C4-2B (cell line): ENCODE measurements around the gene RCSD1.

ENCODE experiments used
- ZFX ChIP-seq: fragments of 450-650 bp; IDR thresholded peaks from 2 replicates; pipeline ENCODE4 v1.6.1; 2017
- TF ChIP-seq, protein P1 (sequence below): fragments of 450-650 bp; conservative IDR thresholded peaks from 2 replicates; pipeline ENCODE4 v1.5.1; 2017; ENCODE audit warnings: mild to moderate bottlenecking

- TF ChIP-seq, protein P1, sequence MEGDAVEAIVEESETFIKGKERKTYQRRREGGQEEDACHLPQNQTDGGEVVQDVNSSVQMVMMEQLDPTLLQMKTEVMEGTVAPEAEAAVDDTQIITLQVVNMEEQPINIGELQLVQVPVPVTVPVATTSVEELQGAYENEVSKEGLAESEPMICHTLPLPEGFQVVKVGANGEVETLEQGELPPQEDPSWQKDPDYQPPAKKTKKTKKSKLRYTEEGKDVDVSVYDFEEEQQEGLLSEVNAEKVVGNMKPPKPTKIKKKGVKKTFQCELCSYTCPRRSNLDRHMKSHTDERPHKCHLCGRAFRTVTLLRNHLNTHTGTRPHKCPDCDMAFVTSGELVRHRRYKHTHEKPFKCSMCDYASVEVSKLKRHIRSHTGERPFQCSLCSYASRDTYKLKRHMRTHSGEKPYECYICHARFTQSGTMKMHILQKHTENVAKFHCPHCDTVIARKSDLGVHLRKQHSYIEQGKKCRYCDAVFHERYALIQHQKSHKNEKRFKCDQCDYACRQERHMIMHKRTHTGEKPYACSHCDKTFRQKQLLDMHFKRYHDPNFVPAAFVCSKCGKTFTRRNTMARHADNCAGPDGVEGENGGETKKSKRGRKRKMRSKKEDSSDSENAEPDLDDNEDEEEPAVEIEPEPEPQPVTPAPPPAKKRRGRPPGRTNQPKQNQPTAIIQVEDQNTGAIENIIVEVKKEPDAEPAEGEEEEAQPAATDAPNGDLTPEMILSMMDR: no peak
- TF ChIP-seq ZFX: no peak
Observed at GRCh38 chr1:167661527-167662426, 31.7 kb downstream of the RCSD1 start.
